ENCODE results near the gene CR2. TPM values are rescaled to one million over a fixed set of nuclear protein-coding genes. Genes with fewer than 3 reads are reported as not detected.

CR2 gene
- polyA plus RNA-seq, 1 donor (not counting 4 experiments of a cell fraction or from before 2014, with no cell fraction given), result not detected

DNA sequence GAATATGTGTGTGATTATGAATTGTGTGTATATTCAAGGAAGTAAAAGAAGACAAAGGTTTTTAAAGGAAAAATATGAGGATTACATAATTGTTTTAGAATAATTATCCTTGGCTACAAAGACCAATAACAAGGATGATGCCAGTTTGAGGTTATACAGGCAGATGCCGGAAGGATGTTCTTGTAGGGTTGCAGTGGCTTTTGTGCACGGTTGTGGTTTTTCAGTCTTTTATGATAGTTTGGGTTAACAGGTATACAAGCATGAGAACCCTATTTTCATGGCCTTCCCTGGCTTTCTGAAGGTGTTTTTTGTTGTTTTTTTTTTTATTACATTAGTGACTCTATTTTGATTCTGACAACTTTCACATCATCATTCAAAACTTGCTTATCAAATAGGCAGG is 4.9 kb downstream of the CR2 start:
- dilution Hi-C loops (cut with MboI; ENCODE audit: extremely low pct_ligation_motif_present, low sequenced_read_pairs), result no loop called here
- FAIRE-seq (no peak), DNase-seq (ENCODE audit: low read depth, low spot score) (no peak)
- Histone ChIP-seq H3K4me3 (ENCODE audit: control insufficient read depth in 2 of 3, extremely low read depth in 1 of 3, insufficient read depth in 2 of 3, low read depth in 1 of 3, low read length in 3 of 3) (no peak overlapping the region), H3K27ac (ENCODE audit: control insufficient read depth, insufficient read depth, low read length) (no peak overlapping the region), H3K27me3 (ENCODE audit: control insufficient read depth, extremely low read depth, insufficient read depth, low read length) (peaks cover 46% of the 10 kb centered on the region), H3K79me2 (ENCODE audit: control insufficient read depth, insufficient read depth, low read length) (no peaks in the 10 kb centered on the region), H3K9me1 (ENCODE audit: control insufficient read depth, extremely low read depth, insufficient read depth, low read length) (no peaks in the 10 kb centered on the region), H3K4me2 (ENCODE audit: control insufficient read depth, extremely low read depth, insufficient read depth, low read depth, low read length) (no peak overlapping the region), H3K9ac (ENCODE audit: control insufficient read depth, extremely low read depth, insufficient read depth, low read length) (no peak overlapping the region), H4K20me1 (ENCODE audit: control insufficient read depth, extremely low read depth, insufficient read depth, low read length) (no peaks in the 10 kb centered on the region), H3K36me3 (ENCODE audit: control insufficient read depth in 2 of 2, extremely low read depth in 1 of 2, insufficient read depth in 2 of 2, low read length in 2 of 2) (no peaks in the 10 kb centered on the region), H2AFZ (ENCODE audit: control insufficient read depth, low read length) (no peak overlapping the region), H3K9me3 (ENCODE audit: control insufficient read depth, low read depth, low read length) (no peaks in the 10 kb centered on the region), H3K4me1 (ENCODE audit: control insufficient read depth, extremely low read depth, insufficient read depth, low read length) (peaks cover 4% of the 10 kb centered on the region)
- TF ChIP-seq, protein P1, sequence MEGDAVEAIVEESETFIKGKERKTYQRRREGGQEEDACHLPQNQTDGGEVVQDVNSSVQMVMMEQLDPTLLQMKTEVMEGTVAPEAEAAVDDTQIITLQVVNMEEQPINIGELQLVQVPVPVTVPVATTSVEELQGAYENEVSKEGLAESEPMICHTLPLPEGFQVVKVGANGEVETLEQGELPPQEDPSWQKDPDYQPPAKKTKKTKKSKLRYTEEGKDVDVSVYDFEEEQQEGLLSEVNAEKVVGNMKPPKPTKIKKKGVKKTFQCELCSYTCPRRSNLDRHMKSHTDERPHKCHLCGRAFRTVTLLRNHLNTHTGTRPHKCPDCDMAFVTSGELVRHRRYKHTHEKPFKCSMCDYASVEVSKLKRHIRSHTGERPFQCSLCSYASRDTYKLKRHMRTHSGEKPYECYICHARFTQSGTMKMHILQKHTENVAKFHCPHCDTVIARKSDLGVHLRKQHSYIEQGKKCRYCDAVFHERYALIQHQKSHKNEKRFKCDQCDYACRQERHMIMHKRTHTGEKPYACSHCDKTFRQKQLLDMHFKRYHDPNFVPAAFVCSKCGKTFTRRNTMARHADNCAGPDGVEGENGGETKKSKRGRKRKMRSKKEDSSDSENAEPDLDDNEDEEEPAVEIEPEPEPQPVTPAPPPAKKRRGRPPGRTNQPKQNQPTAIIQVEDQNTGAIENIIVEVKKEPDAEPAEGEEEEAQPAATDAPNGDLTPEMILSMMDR (optimal IDR thresholded peaks at IDR 0.05 in 1 of 3, IDR thresholded peaks at IDR 0.05 in 1 of 3, conservative IDR thresholded peaks at IDR 0.05 in 1 of 3; ENCODE audit: extremely low read depth in 1 of 3, insufficient read depth in 2 of 3, low read length in 3 of 3), result no peak
- TF ChIP-seq EZH2 (IDR thresholded peaks at IDR 0.05; ENCODE audit: low read length), result no peak

- TF ChIP-seq EZH2 (IDR thresholded peaks at IDR 0.05; ENCODE audit: low read length), result no peak
- TF ChIP-seq, protein P1 (optimal IDR thresholded peaks at IDR 0.05 in 1 of 3, IDR thresholded peaks at IDR 0.05 in 1 of 3, conservative IDR thresholded peaks at IDR 0.05 in 1 of 3; ENCODE audit: extremely low read depth in 1 of 3, insufficient read depth in 2 of 3, low read length in 3 of 3), result no peak
- Histone ChIP-seq H3K4me1 (ENCODE audit: control insufficient read depth, extremely low read depth, insufficient read depth, low read length) (no peaks in the 10 kb centered on the region), H4K20me1 (ENCODE audit: control insufficient read depth, extremely low read depth, insufficient read depth, low read length) (no peaks in the 10 kb centered on the region), H3K36me3 (ENCODE audit: control insufficient read depth in 2 of 2, extremely low read depth in 1 of 2, insufficient read depth in 2 of 2, low read length in 2 of 2) (no peaks in the 10 kb centered on the region), H3K4me2 (ENCODE audit: control insufficient read depth, extremely low read depth, insufficient read depth, low read depth, low read length) (no peak overlapping the region), H3K4me3 (ENCODE audit: control insufficient read depth in 2 of 3, extremely low read depth in 1 of 3, insufficient read depth in 2 of 3, low read depth in 1 of 3, low read length in 3 of 3) (no peak overlapping the region), H2AFZ (ENCODE audit: control insufficient read depth, low read length) (no peak overlapping the region), H3K9me3 (ENCODE audit: control insufficient read depth, low read depth, low read length) (no peaks in the 10 kb centered on the region), H3K79me2 (ENCODE audit: control insufficient read depth, insufficient read depth, low read length) (no peaks in the 10 kb centered on the region), H3K9ac (ENCODE audit: control insufficient read depth, extremely low read depth, insufficient read depth, low read length) (no peak overlapping the region), H3K27me3 (ENCODE audit: control insufficient read depth, extremely low read depth, insufficient read depth, low read length) (peaks cover 30% of the 10 kb centered on the region), H3K9me1 (ENCODE audit: control insufficient read depth, extremely low read depth, insufficient read depth, low read length) (no peaks in the 10 kb centered on the region), H3K27ac (ENCODE audit: control insufficient read depth, insufficient read depth, low read length) (no peak overlapping the region)
- dilution Hi-C loops (cut with MboI; ENCODE audit: extremely low pct_ligation_motif_present, low sequenced_read_pairs), result no loop called here
- FAIRE-seq (no peak), DNase-seq (ENCODE audit: low read depth, low spot score) (no peak)
Measured at GRCh38 chr1:207461649-207462048, 7.5 kb downstream of the CR2 start.

All from keratinocyte (primary cell).